GM18517 (cell line): ENCODE results near the gene RBP4.

Source experiments
- ATAC-seq: cut with Tn5 transposase; IDR thresholded peaks from one replicate; pipeline ENCODE4 v1.9.1; 2021; ENCODE audit warnings: mild to moderate bottlenecking, moderate library complexity; ENCODE audit not compliant: unreplicated experiment

The RBP4 gene

DNA sequence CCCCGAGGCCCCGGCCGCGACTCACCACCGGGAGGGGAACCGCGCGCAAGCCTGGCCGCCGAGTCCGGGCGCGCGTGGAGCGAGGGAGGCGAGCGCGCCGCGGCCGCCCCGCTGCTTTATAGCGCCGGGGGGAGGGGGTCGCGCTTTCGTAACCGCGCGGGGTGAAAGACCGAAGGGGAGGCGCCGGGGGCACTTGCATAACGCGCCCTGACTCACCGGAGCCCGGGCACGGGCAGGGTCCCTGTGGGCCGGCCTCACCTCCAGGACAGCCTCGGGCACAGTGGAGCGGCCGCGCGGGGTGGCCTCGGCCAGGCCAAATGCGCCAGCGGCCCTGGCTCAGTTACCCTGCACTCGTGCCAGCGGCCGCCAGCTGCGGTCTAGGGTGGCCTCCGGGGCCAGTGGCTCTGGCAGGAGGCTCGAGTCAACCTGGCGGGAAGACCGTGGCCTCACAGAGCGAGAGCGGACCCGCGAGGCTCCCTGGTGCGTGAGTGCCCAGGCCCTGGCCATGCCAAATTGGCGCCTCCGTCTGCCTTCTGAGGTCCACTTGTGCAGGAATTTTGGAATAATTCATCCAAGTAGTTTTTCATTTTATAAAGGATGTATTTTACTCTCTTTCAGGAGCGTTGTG, at the start of gene RBP4:
Gene RBP4 (minus strand): TSS at position 90 of the 628 bp plus-strand sequence. CDS start 207 bp downstream, outside the sequence.
- ATAC-seq: no peak

DNA sequence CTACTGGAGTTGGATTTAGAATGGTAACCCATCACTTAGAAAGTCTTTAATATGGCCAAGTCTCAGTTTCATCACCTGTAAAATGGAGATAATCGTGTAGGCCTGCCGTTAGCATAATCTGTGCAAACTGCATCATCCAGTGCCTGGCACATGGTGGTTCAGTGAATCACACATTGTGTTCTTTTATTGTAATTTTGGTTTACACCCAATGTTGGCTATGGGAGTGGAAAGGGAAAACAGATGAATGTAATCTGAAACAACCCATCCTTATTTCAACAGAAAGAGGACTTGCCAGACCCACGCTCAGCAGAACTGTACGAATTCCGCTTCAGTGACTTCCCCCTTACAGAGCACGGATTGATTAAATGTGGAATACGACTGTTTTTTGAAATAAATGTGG, 38.8 kb upstream of the RBP4 start:
- ATAC-seq: no peak

GRCh38 chr10:93630625-93631557, 29.9 kb upstream of the RBP4 start:
- ATAC-seq: no peak

DNA sequence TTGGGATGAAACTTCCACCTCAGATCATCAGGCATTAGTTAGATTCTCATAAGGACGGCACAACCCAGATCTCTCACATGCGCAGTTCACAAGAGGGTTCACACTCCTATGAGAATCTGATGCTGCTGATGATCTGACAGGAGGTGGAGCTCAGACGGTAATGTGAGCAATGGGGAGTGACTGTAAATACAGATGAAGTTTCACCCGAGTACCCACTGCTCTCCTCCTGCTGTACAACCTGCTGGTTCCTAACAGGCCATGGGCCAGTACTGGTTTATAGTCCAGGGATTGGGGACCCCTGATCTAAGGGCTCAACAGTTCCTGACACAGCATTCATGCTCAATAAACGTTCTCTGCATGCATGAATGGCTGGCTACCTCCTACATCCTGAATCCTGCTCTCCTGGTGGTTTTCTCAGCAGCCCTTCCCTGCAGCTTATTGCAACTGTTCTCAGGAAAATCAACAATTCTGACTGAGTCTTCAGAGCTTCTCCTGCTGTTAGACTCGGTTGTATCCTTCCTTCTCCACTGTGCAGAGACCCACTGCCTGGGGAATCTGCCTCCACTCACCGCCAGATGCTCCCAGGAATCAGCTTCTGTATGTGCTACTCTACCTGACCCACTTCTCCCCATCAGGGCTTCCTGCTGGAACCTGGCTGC, 28.7 kb upstream of the RBP4 start:
- no peak for ATAC-seq

- no peak for ATAC-seq
Measured at GRCh38 chr10:93628858-93629257, 27.8 kb upstream of the RBP4 start.

DNA sequence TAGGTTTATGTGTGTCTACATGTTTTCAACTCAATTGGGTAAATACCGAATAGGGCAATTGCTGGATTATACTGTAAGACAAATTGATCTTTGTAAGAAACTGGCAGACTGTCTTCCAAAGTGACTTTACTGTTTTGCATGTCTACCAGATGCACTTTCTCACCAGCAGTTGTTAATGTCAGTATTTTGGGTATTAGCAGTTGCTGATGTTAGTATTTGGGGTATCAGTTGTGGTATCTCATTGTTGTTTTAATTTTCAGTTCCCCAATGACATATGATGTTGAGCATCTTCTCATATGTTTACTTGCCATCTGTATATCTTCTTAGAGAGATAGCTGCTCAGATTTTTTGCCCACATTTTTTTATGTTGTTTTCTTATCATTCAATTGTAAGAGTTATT, 21.9 kb upstream of the RBP4 start:
- ATAC-seq: no peak

DNA sequence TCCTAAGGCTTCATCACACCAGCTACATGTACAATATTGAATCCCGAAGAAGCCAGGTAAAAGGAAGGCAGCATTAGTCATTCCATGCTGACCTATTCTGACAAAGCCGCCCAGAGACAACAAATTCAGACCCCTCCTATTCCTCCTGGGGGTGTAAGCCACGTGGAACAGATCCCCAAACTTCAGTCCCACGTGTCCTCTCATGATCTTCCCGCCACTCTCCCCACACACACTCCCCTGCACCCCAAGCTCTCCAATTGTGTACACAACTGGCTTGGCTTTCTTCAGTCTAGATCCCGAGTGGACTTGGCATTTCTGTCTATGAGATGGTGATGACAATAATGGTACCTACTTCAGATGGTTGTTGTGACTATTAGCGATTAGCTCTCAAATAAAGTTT, 19.9 kb upstream of the RBP4 start:
- ATAC-seq: no peak

- no peak for ATAC-seq
Measured at GRCh38 chr10:93615576-93616235, 14.7 kb upstream of the RBP4 start.

- ATAC-seq: no peak
Measured at GRCh38 chr10:93614101-93614825, 13.2 kb upstream of the RBP4 start.

DNA sequence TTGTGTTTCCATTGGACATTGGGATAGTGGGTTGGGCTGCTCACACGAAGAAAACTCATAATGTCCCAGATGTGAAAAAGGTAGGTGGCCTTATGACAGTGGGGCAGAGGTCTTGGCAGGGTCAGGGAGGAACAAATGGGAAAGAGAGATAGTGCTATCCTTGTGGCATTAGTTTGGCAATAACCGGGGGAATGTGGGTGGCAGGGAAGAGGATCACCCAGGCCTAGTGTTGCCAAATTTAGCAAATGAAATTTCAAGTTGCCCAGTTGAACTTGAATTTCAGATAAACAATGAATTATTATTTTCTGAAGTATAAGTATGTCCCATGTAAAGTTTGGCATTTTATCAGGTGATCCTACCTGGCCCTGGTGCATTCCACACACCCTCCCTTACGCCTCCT, 12.1 kb upstream of the RBP4 start:
- no peak for ATAC-seq

- ATAC-seq: no peak
Measured at GRCh38 chr10:93612311-93612710, 11.3 kb upstream of the RBP4 start, which contains the start of gene PDE6C. Gene PDE6C, plus strand, starts transcription at chr10:93612537. Its CDS starts 189 bp downstream, at chr10:93612726.

DNA sequence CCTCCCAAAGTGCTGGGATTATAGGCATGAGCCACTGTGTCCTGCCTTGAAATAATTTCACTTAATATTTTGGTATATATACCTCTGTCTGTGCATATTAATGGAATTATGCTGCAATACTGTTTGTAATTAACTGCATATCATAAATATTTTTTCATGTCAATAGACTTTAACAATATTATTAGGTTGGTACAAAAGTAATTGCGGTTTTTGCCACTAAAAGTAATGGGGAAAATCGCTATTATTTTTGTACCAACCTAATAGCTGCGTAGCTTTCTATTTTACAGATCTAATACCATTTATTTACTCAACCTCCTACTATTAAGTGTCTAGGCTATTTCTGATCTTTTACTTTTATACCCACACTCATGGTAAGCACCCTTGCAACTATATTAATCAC, 7.4 kb upstream of the RBP4 start:
- ATAC-seq: no peak

DNA sequence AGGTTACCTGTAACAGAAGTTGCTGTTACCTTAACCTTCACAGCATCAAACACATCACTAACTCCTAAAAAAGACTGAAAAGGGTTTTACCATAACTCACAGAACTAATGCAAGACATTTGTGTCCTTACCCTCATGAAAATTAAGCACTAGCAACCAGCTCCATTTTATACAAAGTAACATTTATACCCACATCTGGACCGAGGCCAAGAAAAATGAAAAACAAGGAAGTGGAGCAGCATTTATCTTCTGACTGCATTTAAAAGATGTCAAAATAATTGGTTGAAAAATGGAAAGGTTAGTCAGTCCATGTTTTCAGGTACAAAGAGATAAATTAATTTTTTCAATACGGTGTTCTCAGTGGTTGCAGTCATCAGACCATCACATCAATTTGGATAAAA, 3.1 kb upstream of the RBP4 start:
- no peak for ATAC-seq

- ATAC-seq: no peak
Measured at GRCh38 chr10:93603023-93603422, 2.0 kb upstream of the RBP4 start.

DNA sequence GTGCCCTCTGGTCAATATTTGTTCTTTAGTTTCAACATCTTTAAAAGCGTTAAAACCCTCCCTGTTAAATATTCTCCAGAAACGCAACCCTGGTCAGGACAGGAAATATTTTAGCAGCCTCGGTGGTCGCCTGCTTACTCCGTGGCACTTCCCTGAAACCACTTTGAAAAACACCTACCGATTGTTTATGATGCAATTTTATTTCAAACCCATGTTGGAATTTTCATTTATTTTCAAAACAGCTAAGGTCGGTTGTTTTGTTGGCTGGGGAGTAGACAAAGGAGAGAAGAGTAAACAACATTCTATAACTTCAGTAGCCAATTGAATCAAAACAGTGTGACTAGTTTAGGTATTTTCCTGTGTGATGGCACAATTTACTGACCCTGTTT, 733 bp upstream of the RBP4 start:
- no peak for ATAC-seq

DNA sequence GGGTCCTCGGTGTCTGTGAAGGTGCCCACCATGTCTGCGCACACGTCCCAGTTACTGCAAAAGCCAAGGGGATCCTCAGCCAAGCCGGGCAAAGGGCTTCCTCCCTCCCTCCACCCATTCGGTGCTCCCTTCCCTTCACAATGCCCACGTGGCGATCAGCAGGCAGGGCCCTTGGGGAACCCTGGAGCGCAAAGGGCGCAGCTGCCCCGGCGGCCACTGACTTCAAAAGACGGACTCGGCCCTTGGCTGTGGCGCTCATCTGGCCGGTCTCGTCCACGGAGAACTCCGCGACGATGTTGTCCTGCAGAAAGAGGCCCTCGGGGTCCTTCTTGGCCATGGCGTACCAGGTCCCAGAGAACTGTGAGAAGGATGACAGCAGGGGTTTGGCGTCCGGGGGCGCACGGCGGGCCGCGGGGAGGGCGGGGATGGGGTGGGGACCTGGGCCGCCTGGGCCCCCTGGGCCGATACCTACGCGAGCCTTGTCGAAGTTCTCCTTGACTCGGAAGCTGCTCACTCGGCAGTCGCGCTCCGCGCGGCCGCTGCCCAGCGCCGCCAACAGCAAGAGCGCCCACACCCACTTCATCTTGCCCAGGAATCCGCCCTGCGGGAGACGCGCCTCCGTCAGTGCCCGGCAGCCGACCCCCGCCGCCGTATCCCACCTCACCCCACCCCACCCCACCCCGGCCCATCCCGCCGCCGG, 439 bp downstream of the RBP4 start:
- ATAC-seq: no peak

DNA sequence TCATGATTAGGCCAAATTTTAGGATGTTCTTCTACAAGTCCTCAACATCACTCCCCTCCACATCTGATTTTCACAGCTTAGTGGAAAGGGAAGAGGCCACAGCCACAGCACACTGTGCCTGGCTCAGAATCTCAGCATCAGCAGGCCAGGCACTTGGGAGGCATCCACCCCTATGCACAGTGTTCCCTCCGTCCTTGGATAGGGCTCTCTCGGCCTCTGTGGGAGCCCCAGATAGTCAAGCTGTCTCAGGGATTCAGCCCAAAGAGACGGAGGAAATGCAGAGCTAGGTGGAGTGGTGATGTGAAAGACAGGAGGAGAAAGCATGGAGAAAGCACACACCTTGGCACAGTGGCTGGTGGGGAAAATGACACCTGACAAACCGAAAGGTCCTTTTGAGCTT, 1.3 kb downstream of the RBP4 start:
- ATAC-seq: no peak

DNA sequence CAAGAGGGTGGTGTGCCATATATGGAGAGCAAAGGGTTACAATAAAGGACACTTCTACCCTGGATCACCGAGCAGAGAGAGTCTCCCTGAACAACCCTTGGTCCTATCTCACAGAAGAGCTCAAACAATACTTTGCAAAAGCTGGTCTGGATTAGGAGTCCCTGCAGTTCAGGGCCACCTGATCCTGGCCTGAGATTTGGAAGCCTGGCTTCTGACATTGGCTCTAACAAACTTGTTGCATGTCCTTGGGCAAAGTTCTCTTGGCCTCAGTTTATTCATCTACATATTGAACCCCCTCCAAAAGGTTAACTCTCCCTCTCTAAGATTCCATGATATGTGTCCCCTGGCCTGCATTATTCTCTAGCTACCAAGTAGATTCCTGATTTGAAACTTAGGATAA, 1.7 kb downstream of the RBP4 start:
- ATAC-seq: no peak

GRCh38 chr10:93598157-93598556, 2.9 kb downstream of the RBP4 start:
- no peak for ATAC-seq

DNA sequence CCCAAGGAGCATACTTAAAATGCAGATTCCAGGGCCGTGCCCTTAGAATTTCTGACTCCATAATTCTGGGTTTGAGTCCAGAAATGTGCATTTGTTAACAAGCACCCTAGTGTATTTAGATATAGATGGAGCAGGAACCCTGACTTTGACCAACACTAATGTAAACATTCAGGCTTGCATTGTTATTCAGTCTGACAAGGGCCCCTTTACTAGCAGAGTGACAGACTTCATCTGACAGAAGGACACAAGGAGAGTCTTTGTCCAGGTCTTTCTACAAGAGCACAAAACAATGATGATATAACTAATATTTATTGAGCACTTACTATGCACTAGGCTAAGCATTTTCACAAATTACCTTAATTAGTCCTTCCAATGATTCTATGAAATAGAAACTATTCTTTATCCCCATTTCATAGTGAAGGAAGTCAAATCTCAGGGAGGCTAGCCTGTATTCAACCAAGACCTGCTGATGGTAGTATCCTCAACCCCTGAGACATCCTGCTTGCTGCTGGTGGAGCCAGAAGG, 3.9 kb downstream of the RBP4 start:
- ATAC-seq: no peak
